GM20000 (cell line): ENCODE results near the gene NDUFAF5.
"Not testable (repeated sequence)": the region's sequence is repeated elsewhere in the genome, so short reads cannot be mapped to it uniquely, and the experiment has no call there.

Source experiments
- DNase-seq: peaks from one replicate; pipeline ENCODE4 v3.0.0; 2012; ENCODE audit warnings: low spot score
- TF ChIP-seq, protein P1 (sequence below): IDR thresholded peaks from 2 replicates; pipeline ENCODE4 v1.5.1; 2012; ENCODE audit warnings: mild to moderate bottlenecking, control low read depth; ENCODE audit errors: extremely low read depth, missing control alignments

Gene NDUFAF5

DNA sequence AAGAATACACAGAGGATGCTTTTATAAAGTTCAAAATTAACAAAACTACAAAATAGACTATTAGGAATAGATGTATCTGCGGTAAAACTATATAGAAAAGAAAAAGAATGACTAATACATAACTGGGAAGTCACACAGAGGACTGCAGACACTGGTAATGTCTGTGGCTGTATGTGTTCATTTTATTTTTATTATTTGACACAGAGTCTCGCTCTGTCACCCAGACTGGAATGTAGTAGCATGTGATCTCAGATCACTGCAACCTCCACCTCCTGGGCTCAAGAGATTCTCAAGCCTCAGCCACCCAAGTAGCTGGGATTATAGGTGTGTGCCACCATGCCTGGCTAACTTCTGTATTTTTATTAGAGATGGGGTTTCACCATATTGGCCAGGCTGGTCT lies 39.0 kb upstream of the NDUFAF5 start:
- no peak for DNase-seq
- TF ChIP-seq, protein P1, sequence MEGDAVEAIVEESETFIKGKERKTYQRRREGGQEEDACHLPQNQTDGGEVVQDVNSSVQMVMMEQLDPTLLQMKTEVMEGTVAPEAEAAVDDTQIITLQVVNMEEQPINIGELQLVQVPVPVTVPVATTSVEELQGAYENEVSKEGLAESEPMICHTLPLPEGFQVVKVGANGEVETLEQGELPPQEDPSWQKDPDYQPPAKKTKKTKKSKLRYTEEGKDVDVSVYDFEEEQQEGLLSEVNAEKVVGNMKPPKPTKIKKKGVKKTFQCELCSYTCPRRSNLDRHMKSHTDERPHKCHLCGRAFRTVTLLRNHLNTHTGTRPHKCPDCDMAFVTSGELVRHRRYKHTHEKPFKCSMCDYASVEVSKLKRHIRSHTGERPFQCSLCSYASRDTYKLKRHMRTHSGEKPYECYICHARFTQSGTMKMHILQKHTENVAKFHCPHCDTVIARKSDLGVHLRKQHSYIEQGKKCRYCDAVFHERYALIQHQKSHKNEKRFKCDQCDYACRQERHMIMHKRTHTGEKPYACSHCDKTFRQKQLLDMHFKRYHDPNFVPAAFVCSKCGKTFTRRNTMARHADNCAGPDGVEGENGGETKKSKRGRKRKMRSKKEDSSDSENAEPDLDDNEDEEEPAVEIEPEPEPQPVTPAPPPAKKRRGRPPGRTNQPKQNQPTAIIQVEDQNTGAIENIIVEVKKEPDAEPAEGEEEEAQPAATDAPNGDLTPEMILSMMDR = no peak

DNA sequence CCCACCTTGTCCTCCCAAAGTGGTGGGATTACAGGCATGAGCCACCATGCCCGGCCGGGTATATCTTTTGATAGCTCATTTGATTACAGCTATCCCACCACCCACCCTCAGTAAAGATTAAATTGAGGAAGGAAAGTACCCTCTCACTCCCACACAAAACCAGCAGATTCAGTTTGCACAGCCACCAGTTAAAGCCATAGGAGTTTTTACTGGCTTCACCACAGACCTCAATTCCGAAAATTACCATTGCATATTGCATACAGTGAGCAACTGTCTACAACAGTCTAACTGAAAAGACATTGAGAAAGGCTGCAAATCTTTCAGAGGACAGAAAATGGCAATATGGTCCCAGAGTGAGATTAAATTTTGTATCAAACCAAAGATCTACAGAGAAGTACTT lies 35.0 kb upstream of the NDUFAF5 start:
- TF ChIP-seq, protein P1 = no peak
- no peak for DNase-seq

DNA sequence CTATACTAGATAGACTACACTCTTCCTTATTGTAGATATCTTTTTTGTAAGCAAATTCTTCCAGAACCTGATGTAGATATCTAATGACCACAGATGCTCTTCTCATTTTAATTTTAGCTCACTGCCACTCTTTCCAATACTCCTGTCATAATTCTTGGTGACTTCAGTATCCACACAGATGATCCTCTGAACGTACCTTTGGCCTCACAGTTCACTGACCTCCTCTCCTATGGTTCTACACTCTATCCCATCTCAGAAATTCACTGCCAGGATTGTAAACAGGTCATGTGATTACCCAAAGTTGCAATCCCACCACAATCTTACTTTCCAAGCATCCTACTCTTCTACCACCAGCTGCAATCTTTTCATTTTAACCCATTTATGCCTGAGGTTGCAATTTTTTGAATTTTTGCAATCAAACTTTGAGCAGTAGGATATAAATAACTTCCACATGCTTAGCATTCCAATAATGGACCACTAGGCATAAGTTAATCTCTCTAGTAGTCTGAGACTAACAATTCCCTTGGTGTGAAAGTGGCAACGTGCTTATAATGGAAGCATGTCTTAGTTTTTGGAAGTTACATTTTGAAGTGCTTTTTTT lies 31.3 kb upstream of the NDUFAF5 start:
- DNase-seq = no peak
- TF ChIP-seq, protein P1 = no peak

DNA sequence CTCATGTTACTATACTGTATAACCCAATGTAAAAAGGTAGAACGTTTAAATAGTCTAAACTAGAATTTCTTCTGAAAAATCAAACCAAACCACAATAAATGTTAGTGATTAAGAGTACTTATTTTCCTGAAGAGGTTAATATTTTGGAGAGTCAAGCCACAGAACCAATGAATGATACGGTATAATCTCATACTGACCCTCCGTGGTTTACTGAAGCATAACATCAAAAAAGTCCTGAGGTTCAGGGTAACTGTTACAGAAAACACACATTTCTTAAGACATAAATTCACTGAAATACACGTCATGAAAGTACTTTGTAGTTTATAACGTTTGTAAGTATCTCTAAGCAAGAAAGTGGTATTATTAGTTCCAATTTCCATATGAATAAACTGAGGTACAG lies 29.0 kb upstream of the NDUFAF5 start:
- TF ChIP-seq, protein P1 = no peak
- DNase-seq = no peak

DNA sequence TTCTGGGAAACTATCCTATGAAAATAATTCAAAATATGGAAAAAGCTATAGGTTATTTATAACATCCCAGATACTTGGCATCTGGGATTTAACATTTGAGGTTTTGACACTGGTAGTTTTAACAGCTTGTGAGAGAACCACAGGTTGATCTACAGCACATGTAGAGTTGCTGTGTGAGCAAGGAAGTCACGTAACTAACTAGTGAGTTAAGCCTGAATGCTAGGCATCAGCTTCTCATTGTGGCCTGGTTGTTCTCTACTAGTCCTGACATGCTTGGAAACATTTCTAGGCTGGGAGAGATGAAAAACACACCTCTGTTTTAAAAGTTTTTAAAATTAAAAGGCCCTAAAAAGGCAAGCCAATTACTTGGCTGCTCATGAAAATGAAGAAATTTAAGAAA lies 28.3 kb upstream of the NDUFAF5 start:
- DNase-seq = no peak
- TF ChIP-seq, protein P1 = no peak

DNA sequence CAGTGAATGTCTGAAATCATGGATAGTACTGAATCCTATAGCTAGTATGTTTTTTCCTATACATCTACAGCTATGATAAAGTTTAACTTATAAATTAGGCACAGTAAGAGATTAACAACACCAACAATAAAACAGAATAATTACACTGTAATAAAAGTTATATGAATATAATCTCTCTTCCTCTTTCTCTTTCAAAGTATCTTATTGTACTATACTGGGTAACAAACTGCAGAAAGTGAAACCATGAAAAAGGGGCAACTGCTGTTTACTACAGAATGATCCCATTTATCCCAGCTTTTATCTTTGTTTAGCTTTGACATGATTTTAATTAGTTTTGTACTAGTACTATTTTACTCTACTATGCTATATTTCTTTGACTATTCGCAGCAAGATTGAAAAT lies 25.9 kb upstream of the NDUFAF5 start:
- TF ChIP-seq, protein P1 = no peak
- DNase-seq = no peak

DNA sequence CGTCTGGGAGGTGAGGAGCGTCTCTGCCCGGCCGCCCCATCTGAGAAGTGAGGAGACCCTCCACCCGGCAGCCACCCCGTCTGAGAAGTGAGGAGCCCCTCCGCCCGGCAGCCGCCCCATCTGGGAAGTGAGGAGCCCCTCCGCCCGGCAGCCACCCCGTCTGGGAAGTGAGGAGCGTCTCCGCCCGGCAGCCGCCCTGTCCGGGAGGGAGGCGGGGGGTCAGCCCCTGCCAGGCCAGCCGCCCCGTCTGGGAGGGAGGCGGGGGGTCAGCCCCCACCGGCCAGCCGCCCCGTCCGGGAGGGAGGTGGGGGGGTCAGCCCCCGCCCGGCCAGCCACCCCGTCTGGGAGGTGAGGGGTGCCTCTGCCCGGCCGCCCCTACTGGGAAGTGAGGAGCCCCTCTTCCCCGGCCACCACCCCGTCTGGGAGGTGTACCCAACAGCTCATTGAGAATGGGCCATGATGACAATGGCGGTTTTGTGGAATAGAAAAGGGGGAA lies 24.3 kb upstream of the NDUFAF5 start:
- not testable (repeated sequence) for DNase-seq

DNA sequence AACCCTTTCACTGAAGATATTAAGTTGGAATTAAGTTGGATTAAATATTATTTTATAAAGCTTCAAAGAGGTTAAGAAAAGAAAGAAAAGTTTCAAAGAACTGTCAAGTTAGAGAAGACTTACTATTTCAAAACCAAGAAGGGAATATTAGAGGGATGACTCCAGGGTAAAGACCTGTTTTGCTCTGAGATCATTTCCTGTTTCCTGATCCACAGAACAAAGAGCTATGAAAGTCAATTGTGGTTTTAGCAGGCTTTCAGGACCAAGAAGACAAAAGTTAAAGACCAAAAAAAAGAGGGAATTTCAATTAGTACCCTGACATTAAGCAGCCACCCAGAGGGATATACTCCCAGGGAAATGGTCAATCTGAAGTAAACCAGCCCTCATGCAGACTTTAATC lies 19.5 kb upstream of the NDUFAF5 start:
- TF ChIP-seq, protein P1 = no peak
- no peak for DNase-seq
